Ishikawa (cell line): ENCODE data around the gene THSD4.

ENCODE experiments used
- CEBPB ChIP-seq: IDR thresholded peaks from 2 replicates; pipeline ENCODE4 v1.6.1; 2012
- CREB1 ChIP-seq: IDR thresholded peaks from 2 replicates; pipeline ENCODE4 v1.6.1; 2012; ENCODE audit warnings: low read depth
- EGR1 ChIP-seq: IDR thresholded peaks from 2 replicates; pipeline ENCODE4 v1.6.1; 2012
- EP300 ChIP-seq: IDR thresholded peaks from 2 replicates; pipeline ENCODE4 v1.6.1; 2012; ENCODE audit warnings: borderline replicate concordance
- FOXM1 ChIP-seq: IDR thresholded peaks from 2 replicates; pipeline ENCODE4 v1.6.1; 2012; ENCODE audit warnings: low read depth, borderline replicate concordance
- NFIC ChIP-seq: IDR thresholded peaks from 2 replicates; pipeline ENCODE4 v1.6.1; 2012
- RAD21 ChIP-seq: IDR thresholded peaks from 2 replicates; pipeline ENCODE4 v1.6.1; 2012; ENCODE audit warnings: low read depth
- TAF1 ChIP-seq: IDR thresholded peaks from 2 replicates; pipeline ENCODE4 v1.6.1; 2012; ENCODE audit warnings: low read depth, mild to moderate bottlenecking
- TCF12 ChIP-seq: IDR thresholded peaks from 2 replicates; pipeline ENCODE4 v1.6.1; 2012; ENCODE audit warnings: low read depth
- TEAD4 ChIP-seq: IDR thresholded peaks from 2 replicates; pipeline ENCODE4 v1.6.1; 2012
- YY1 ChIP-seq: IDR thresholded peaks from 2 replicates; pipeline ENCODE4 v1.6.1; 2012; ENCODE audit warnings: low read depth
- ZBTB7A ChIP-seq: IDR thresholded peaks from 2 replicates; pipeline ENCODE4 v1.6.1; 2012; ENCODE audit warnings: low read depth
- TF ChIP-seq, protein P1 (sequence below): IDR thresholded peaks from 2 replicates; pipeline ENCODE4 v1.6.1; 2012; ENCODE audit warnings: low read depth, mild to moderate bottlenecking
- TF ChIP-seq, protein P2 (sequence below): IDR thresholded peaks from 2 replicates; pipeline ENCODE4 v1.6.1; 2012
- TF ChIP-seq, protein P3 (sequence below): IDR thresholded peaks from 2 replicates; pipeline ENCODE4 v1.6.1; 2012

THSD4 gene

GRCh38 chr15:71107501-71107815, 7.8 kb upstream of the THSD4 start:
- TF ChIP-seq, protein P1, sequence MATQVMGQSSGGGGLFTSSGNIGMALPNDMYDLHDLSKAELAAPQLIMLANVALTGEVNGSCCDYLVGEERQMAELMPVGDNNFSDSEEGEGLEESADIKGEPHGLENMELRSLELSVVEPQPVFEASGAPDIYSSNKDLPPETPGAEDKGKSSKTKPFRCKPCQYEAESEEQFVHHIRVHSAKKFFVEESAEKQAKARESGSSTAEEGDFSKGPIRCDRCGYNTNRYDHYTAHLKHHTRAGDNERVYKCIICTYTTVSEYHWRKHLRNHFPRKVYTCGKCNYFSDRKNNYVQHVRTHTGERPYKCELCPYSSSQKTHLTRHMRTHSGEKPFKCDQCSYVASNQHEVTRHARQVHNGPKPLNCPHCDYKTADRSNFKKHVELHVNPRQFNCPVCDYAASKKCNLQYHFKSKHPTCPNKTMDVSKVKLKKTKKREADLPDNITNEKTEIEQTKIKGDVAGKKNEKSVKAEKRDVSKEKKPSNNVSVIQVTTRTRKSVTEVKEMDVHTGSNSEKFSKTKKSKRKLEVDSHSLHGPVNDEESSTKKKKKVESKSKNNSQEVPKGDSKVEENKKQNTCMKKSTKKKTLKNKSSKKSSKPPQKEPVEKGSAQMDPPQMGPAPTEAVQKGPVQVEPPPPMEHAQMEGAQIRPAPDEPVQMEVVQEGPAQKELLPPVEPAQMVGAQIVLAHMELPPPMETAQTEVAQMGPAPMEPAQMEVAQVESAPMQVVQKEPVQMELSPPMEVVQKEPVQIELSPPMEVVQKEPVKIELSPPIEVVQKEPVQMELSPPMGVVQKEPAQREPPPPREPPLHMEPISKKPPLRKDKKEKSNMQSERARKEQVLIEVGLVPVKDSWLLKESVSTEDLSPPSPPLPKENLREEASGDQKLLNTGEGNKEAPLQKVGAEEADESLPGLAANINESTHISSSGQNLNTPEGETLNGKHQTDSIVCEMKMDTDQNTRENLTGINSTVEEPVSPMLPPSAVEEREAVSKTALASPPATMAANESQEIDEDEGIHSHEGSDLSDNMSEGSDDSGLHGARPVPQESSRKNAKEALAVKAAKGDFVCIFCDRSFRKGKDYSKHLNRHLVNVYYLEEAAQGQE: no peak
- TF ChIP-seq, protein P2, sequence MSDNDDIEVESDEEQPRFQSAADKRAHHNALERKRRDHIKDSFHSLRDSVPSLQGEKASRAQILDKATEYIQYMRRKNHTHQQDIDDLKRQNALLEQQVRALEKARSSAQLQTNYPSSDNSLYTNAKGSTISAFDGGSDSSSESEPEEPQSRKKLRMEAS: no peak
- TF ChIP-seq RAD21 (no peak), TAF1 (no peak), CREB1 (no peak), NFIC (no peak), EP300 (no peak), FOXM1 (no peak), TEAD4 (no peak), ZBTB7A (no peak), EGR1 (no peak), YY1 (no peak), TCF12 (no peak), CEBPB (no peak)
- TF ChIP-seq, protein P3, sequence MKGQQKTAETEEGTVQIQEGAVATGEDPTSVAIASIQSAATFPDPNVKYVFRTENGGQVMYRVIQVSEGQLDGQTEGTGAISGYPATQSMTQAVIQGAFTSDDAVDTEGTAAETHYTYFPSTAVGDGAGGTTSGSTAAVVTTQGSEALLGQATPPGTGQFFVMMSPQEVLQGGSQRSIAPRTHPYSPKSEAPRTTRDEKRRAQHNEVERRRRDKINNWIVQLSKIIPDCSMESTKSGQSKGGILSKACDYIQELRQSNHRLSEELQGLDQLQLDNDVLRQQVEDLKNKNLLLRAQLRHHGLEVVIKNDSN: no peak

DNA sequence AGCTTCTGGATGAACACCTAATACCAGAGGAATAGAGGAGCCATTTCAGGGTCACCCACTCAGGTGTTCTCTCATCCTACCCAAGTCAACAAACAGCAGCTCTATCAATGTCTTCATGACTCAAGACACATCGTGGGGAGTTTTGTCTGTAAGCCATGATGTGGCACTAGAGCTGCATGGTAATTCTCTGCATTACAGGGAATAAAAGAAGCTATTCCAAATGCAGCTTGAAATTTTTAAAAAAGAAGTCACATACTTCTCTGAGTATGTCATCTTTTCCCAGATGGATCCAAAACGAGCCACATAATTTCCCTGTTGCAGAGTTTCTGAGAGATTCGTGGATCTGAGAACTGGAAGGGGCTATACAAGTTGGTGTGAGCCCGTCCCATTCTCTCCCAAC, 6.1 kb upstream of the THSD4 start:
- TF ChIP-seq TAF1 (no peak), NFIC (no peak), CEBPB (no peak), EP300 (no peak), RAD21 (no peak)

DNA sequence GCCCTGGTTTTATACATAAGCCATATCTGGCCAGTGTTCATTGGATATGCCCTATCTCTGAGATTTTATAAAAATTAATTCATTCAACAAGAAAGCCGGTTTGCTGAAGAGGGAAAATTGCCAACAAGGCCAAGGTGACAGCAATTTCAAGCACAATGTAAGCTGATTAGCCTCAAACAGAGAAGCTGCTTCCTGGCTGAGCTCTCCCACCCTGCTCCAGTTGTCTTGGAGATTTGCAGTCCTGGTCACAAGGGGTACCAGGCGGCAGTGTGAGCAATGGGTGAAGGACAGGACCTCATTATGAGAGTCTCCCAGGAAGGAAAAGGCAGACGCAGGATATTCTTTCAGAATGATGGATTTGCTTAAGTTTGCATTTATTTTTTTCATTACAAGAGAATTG, 5.4 kb upstream of the THSD4 start:
- TF ChIP-seq TCF12: no peak
- TF ChIP-seq, protein P1: no peak
- TF ChIP-seq EP300: no peak
- TF ChIP-seq, protein P3: no peak
- no peak for TF ChIP-seq CEBPB
- no peak for TF ChIP-seq FOXM1
- TF ChIP-seq YY1: no peak
- no peak for TF ChIP-seq TEAD4
- TF ChIP-seq CREB1: no peak
- no peak for TF ChIP-seq EGR1
- TF ChIP-seq NFIC: no peak
- TF ChIP-seq, protein P2: no peak
- TF ChIP-seq TAF1: no peak
- no peak for TF ChIP-seq RAD21
- TF ChIP-seq ZBTB7A: no peak

DNA sequence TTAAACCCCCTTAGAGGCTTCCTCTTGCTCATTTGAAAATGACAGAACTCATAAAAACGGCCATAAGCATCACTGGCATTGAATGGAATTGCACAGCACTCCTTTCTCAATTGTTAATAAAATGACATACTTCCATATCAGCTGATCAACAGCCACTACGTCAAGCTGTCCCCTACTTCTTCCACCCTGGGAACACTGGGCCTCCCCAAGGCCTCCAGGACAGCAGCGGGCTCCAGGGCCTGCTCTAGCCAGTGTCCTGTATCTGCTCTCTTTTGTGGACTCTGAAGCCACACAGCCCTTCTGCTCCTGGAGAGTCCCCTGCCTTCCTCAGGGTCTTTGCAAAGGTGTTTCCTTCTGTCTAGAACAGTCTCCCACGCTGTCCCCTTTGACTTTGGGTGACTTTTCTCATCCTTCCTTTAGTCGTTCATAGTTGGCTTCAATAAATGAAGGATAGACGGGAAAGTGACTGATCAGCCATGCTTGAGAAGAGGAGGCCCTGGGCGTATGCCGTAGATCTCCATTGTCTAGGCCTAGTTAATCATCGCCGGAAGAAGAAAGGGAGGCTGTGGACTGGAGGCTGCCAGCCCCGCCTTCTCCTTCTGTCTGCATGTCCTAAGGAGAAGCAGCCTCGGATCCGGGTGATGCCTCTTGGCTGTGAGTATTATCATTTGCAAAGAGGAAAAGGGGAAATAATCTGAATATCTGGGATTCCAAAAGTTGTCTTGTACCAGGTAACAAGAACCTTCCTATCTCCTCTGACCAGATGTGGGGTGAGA, 4.7 kb upstream of the THSD4 start:
- TF ChIP-seq ZBTB7A (no peak), YY1 (no peak), TAF1 (no peak), EGR1 (no peak), NFIC (no peak), EP300 (no peak), CEBPB (no peak), TCF12 (no peak)

- no peak for TF ChIP-seq EGR1
These were observed 4.1 kb upstream of the THSD4 start for GRCh38 chr15:71111181-71111565.

GRCh38 chr15:71111950-71112349, 3.3 kb upstream of the THSD4 start:
- TF ChIP-seq, protein P3: no peak
- TF ChIP-seq TAF1: no peak
- TF ChIP-seq, protein P2: no peak
- TF ChIP-seq NFIC: no peak
- TF ChIP-seq EP300: no peak
- TF ChIP-seq ZBTB7A: no peak
- no peak for TF ChIP-seq CREB1
- TF ChIP-seq CEBPB: no peak
- TF ChIP-seq YY1: no peak
- TF ChIP-seq FOXM1: no peak
- no peak for TF ChIP-seq TEAD4
- no peak for TF ChIP-seq EGR1
- TF ChIP-seq RAD21: no peak
- TF ChIP-seq TCF12: no peak
- TF ChIP-seq, protein P1: no peak
